CD4-positive, CD25-positive, alpha-beta regulatory T cell (primary cell): ENCODE results near the gene GSPT1. TPM values are rescaled to one million over a fixed set of nuclear protein-coding genes. Genes with fewer than 3 reads are reported as not detected.

Source experiments
- polyA plus RNA-seq, 4 donors: library from polyadenylated mRNA; unstranded; fragments of 300-500 nt; fragmentation: Illumina TruSeq; gene quantifications; one replicate each; pipeline ENCODE4 v1.2.3, GENCODE V29; 2021
- total RNA-seq: library from RNA; stranded (reverse); gene quantifications from one replicate; pipeline ENCODE4 v1.2.3, GENCODE V29; 2022

GSPT1 gene
- total and polyA plus RNA-seq, 5 donors from 2014 or later, result 93.2 to 177 (median 103) TPM

Other genes with a start within 250 kb of the GSPT1 start
- 27.5 TPM for gene SNN, start 247.5 kb downstream of the GSPT1 start, total RNA-seq
- 10 to 100 TPM; 14.5 to 31.2 (median 23.8) TPM for gene SNN, start 247.5 kb downstream of the GSPT1 start, polyA plus RNA-seq
- 178 TPM for gene TXNDC11, start 173.1 kb downstream of the GSPT1 start, total RNA-seq
- gene TXNDC11, start 173.1 kb downstream of the GSPT1 start, polyA plus RNA-seq, result 10 to 100 TPM; 64.9 to 77.2 (median 70.0) TPM
- gene ZC3H7A, start 118.7 kb downstream of the GSPT1 start, total RNA-seq, result 157 TPM
- 10 to 100 TPM; 43.3 to 49.5 (median 47.5) TPM for gene ZC3H7A, start 118.7 kb downstream of the GSPT1 start, polyA plus RNA-seq
- 145 TPM for gene RSL1D1, start 64.4 kb downstream of the GSPT1 start, total RNA-seq
- gene RSL1D1, start 64.4 kb downstream of the GSPT1 start, polyA plus RNA-seq, result 100 to 1,000 TPM; 106 to 235 (median 181) TPM
- 17.5 TPM for gene NPIPB2, start 26.1 kb upstream of the GSPT1 start, total RNA-seq
- gene NPIPB2, start 26.1 kb upstream of the GSPT1 start, polyA plus RNA-seq, result 1 to 10 TPM in 1 of 4 donors, under 1 TPM in 2, not detected in 1; 0.44 to 3.7 (median 0.78) TPM
- not detected for gene TNFRSF17, start 49.3 kb upstream of the GSPT1 start, total RNA-seq
- not detected for gene TNFRSF17, start 49.3 kb upstream of the GSPT1 start, polyA plus RNA-seq
- gene SNX29, start 60.8 kb upstream of the GSPT1 start, total RNA-seq, result 32.9 TPM
- 10 to 100 TPM in 3 of 4 donors, 1 to 10 TPM in 1; 9.2 to 13.5 (median 11.7) TPM for gene SNX29, start 60.8 kb upstream of the GSPT1 start, polyA plus RNA-seq